Erythroblast (primary cell): ENCODE results near the gene EFHC1.

Source experiments
- GATA1 ChIP-seq: IDR thresholded peaks from 2 replicates; pipeline ENCODE4 v1.6.1; 2011; ENCODE audit warnings: low read depth, mild to moderate bottlenecking, control low read depth, low read length, moderate library complexity
- POLR2A ChIP-seq: IDR thresholded peaks from 2 replicates; pipeline ENCODE4 v1.6.1; 2011; ENCODE audit warnings: mild to moderate bottlenecking, low read length

GRCh38 chr6:52438926-52439325 lies 18.8 kb downstream of the EFHC1 start:
- TF ChIP-seq POLR2A: no peak
- no peak for TF ChIP-seq GATA1
